ENCODE results near the gene LAMB4. TPM values are rescaled to one million over a fixed set of nuclear protein-coding genes. Genes with fewer than 3 reads are reported as not detected.

LAMB4 gene
- total RNA-seq, 4 donors from 2014 or later: 0.15 to 8.1 (median 1.7) TPM

GRCh38 chr7:108078691-108079090 is 51.5 kb downstream of the LAMB4 start:
- no peak overlapping the region for H3K27ac ChIP-seq
- no peaks in the 10 kb centered on the region for H3K4me1 ChIP-seq
- WGBS, 2 donors: 61 to 79% methylated on average over 1 of the region's 1 CpG
- TF ChIP-seq POLR2A (IDR thresholded peaks at IDR 0.05) (no peak), CTCF (IDR thresholded peaks at IDR 0.05) (no peak)
- H3K9me3 ChIP-seq: no peaks in the 10 kb centered on the region
- no peak for DNase-seq
- H3K4me3 ChIP-seq (replicated peaks in 1 of 3): no peak overlapping the region
- H3K27me3 ChIP-seq: no peaks in the 10 kb centered on the region
- intact Hi-C loops (cut with DNase I): no loop called here
- H3K36me3 ChIP-seq: no peaks in the 10 kb centered on the region

DNA sequence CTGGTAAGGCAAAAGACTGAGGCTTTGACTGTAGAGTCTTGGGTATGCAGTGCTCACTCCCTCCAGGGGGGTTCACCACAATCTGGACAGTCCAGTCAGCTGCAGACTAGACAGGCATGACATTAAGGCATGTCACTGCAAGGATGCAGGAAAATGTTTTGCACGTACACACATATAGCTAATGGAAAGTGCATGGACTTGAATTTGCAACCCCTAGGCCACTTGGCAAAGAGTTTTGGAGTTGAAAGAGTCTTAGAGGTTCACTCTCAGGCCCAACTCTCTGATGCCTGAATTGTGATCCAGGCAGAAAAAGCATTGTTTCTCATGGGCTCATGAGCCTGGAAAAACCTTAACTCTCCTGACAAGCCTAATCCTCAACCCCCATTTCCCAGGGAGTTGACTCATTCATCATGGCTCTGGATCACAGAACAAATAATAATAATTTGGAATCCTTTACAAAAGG is 51.9 kb downstream of the LAMB4 start:
- H3K36me3 ChIP-seq: no peaks in the 10 kb centered on the region
- no peaks in the 10 kb centered on the region for H3K27me3 ChIP-seq
- H3K9me3 ChIP-seq: no peaks in the 10 kb centered on the region
- intact Hi-C loops (cut with DNase I): no loop called here
- no peak for DNase-seq
- WGBS, 2 donors: 75 to 88% methylated on average over 1 of the region's 1 CpG
- no peaks in the 10 kb centered on the region for H3K4me1 ChIP-seq
- H3K4me3 ChIP-seq (replicated peaks in 1 of 3): no peak overlapping the region
- H3K27ac ChIP-seq: no peak overlapping the region
- TF ChIP-seq CTCF (IDR thresholded peaks at IDR 0.05) (no peak), POLR2A (IDR thresholded peaks at IDR 0.05) (no peak)

DNA sequence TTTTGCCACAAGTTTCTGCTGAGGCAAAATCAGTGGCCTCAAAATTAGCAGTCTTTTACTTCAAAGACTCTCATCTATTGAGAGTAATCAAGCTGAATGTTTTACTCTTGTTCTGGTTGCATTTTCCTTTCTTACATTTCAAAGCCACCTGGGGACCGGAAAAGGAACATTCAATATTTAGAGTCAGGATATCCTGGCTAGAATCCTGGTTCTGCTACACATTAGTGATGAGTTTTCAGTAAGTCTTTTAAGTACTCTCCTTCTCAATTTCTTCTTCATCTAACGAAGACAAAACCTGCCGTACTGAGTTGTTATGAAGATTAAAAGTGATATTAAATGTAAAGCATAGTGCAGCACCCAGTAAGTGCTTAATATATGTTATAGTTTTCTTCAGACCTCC is 52.5 kb downstream of the LAMB4 start:
- Histone ChIP-seq H3K27ac (no peak overlapping the region), H3K4me3 (replicated peaks in 1 of 3) (no peak overlapping the region), H3K9me3 (no peaks in the 10 kb centered on the region), H3K36me3 (no peaks in the 10 kb centered on the region), H3K4me1 (no peaks in the 10 kb centered on the region), H3K27me3 (no peaks in the 10 kb centered on the region)
- intact Hi-C loops (cut with DNase I): no loop called here
- no peak for DNase-seq
- 73 to 82% methylated on average over 3 of the region's 3 CpGs for WGBS, 2 donors
- no peak for TF ChIP-seq POLR2A (IDR thresholded peaks at IDR 0.05)
- TF ChIP-seq CTCF (IDR thresholded peaks at IDR 0.05): no peak

- Histone ChIP-seq H3K36me3 (no peaks in the 10 kb centered on the region), H3K4me3 (replicated peaks in 1 of 3) (no peak overlapping the region), H3K4me1 (no peaks in the 10 kb centered on the region), H3K27me3 (no peaks in the 10 kb centered on the region), H3K9me3 (no peaks in the 10 kb centered on the region), H3K27ac (no peak overlapping the region)
- no peak for DNase-seq
- TF ChIP-seq CTCF (IDR thresholded peaks at IDR 0.05): no peak
- TF ChIP-seq POLR2A (IDR thresholded peaks at IDR 0.05): no peak
- intact Hi-C loops (cut with DNase I): no loop called here
Measured at GRCh38 chr7:108076156-108076555, 54.0 kb downstream of the LAMB4 start.

DNA sequence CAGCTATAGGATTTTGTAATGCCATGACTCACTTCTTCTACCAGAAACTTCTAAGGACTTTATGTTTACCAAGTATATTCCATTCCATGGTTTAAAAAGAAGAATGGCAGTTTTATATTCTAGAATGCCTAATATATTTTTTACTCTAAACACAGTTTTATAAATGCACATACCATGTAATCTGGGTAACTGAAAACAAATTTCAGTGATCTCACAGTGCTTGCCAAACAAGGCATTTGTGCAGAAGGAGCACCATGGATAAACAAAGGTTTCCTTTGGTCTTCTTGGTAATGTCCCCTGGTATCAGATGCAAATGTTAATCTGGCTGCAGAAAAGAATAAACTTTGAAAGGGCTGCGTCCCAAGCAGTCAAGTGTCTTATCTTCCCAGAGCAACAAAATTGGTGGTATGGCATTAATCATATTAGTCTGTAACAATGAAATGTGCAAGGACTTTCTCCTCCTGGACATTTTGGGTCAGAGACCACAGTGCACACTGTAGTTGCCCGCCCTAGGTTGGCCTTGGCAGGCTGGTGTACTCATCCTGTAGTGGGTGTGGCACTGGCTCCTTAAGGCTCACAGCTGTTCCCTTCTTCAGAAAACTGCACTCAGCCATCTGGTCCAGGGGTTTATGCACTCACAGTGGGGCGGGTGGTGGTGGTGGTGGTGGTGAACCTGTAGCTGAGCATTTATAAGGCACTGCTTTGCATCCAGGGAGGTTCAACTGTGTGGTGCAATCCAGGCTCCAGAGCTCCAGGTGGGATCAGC is 56.7 kb downstream of the LAMB4 start:
- DNase-seq: no peak
- Histone ChIP-seq H3K27me3 (no peaks in the 10 kb centered on the region), H3K4me3 (replicated peaks in 1 of 3) (no peak overlapping the region), H3K36me3 (no peaks in the 10 kb centered on the region), H3K27ac (no peak overlapping the region), H3K9me3 (no peaks in the 10 kb centered on the region), H3K4me1 (no peaks in the 10 kb centered on the region)
- intact Hi-C loops (cut with DNase I): no loop called here
- WGBS, 2 donors: 91 to 95% methylated on average over 2 to 3 of the region's 3 CpGs
- TF ChIP-seq CTCF (IDR thresholded peaks at IDR 0.05): no peak
